Stomach smooth muscle (tissue), 2 donors: ENCODE data around the gene SIX5.
A peak's percentile ranks its signal among the peaks of the same experiment; 100 is the strongest.

Experiments used
- H3K27ac ChIP-seq: one replicate; pipeline ENCODE4 v1.7.0; 2013; ENCODE audit warnings: mild to moderate bottlenecking, low read length, inconsistent platforms
- H3K27me3 ChIP-seq, 2 donors: one replicate each; pipeline ENCODE4 v1.7.0; 2013; ENCODE audit warnings: low read length in 2 of 2; ENCODE audit not compliant: insufficient read depth in 2 of 2, control insufficient read depth in 1 of 2
- H3K36me3 ChIP-seq, 2 donors: one replicate each; pipeline ENCODE4 v1.7.0; 2013; ENCODE audit warnings: low read length in 2 of 2; ENCODE audit not compliant: control insufficient read depth in 2 of 2, insufficient read depth in 2 of 2
- H3K4me1 ChIP-seq: one replicate; pipeline ENCODE4 v1.7.0; 2013; ENCODE audit warnings: low read length; ENCODE audit not compliant: control insufficient read depth, insufficient read depth
- H3K4me3 ChIP-seq, 2 donors: one replicate each; pipeline ENCODE4 v1.7.0; 2013; ENCODE audit warnings: low read length in 2 of 2
- H3K9ac ChIP-seq, 2 donors: one replicate each; pipeline ENCODE4 v1.7.0; 2013; ENCODE audit warnings: low read length in 2 of 2, mild to moderate bottlenecking in 1 of 2
- H3K9me3 ChIP-seq, 2 donors: one replicate each; pipeline ENCODE4 v1.7.0; 2013; ENCODE audit warnings: low read length in 2 of 2; ENCODE audit not compliant: control insufficient read depth in 2 of 2
- donor health status: healthy.
- donor health status: Pancreatic carcinoma.

The SIX5 gene

GRCh38 chr19:45792470-45793177 is 23.6 kb upstream of the SIX5 start, which contains the start of gene DMWD:
TSS of gene DMWD (minus strand) at chr19:45792845. CDS start at chr19:45792756, 89 bp downstream.
- Histone ChIP-seq H3K27me3 (no peaks in the 10 kb centered on the region), H3K9me3 (no peaks in the 10 kb centered on the region), H3K4me1 (peaks cover 18% of the 10 kb centered on the region), H3K4me3 (peak within 1 kb of the TSS; percentile 78 to 87), H3K36me3 (peaks cover 12 to 15% of the 10 kb centered on the region in 2 donors), H3K27ac (peak within 1 kb of the TSS; percentile 64), H3K9ac (peak within 1 kb of the TSS; percentile 76 to 77)

GRCh38 chr19:45791744-45792469 is 22.9 kb upstream of the SIX5 start:
- Histone ChIP-seq H3K27me3 (no peaks in the 10 kb centered on the region), H3K36me3 (peaks cover 13 to 19% of the 10 kb centered on the region in 2 donors), H3K4me3 (peak overlapping the region; percentile 78 to 87), H3K9ac (peak overlapping the region; percentile 76 to 77), H3K9me3 (no peaks in the 10 kb centered on the region), H3K27ac (no peak overlapping the region), H3K4me1 (peaks cover 18% of the 10 kb centered on the region)

- H3K4me1 ChIP-seq, result peaks cover 22% of the 10 kb centered on the region
- no peaks in the 10 kb centered on the region for H3K27me3 ChIP-seq
- peaks cover 20 to 25% of the 10 kb centered on the region in 2 donors for H3K36me3 ChIP-seq
- no peak overlapping the region for H3K27ac ChIP-seq
- H3K4me3 ChIP-seq, result peak overlapping the region in 1 of 2 donors; percentile 87
- no peaks in the 10 kb centered on the region for H3K9me3 ChIP-seq
- no peak overlapping the region for H3K9ac ChIP-seq
Observed at GRCh38 chr19:45790942-45791341, 21.9 kb upstream of the SIX5 start.

DNA sequence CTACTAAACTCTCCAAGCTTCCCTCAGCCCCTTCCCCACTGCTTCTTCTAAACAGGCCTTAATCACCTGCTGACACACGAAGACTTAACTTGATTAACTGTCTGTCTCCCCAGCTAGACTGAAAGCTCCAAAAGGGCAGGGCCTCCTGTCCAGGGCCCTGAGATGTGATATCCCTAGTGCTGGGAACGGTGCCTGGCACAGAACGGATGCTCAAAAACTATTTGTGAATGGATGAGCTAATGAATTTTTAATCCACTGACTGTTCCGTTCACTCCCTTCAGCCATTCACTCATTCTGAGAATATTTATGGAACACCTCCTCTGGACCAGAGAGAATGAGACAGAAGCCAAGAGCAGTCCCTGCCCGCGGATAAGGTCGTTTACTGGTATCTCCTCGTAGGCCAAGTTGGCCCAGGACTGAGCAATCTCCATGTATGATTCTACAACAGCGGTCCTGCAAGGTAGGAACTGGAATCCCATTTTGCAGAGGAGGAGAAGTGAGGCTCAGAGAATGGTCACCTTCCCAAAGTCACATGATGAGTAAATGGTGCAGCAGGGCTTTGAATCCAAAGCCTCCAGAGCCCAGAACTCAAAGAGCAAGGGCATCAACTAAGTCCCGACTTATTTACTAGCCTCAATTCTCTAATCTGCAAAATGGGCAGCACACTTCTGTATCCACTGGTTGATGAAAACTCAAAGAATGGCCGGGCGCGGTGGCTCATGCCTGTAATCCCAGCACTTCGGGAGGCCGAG is 20.2 kb upstream of the SIX5 start:
- H3K36me3 ChIP-seq, result peaks cover 20 to 25% of the 10 kb centered on the region in 2 donors

DNA sequence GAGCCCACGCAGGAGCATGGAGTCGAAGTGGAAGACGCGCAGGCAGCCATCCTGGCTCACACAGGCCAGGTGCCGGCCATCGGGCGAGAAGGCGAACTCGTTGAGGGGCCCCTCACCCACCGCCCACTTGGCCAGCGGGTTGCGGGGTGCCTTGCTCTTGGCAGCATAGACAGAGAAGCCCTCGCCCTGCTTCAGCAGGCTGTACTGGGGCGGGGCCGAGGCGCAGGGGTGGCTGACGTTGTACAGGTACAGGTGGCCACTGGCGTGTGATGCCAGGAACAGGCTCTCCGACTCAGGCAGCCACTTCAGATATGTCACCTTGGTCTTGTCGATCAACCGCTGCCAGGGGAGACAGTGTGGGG is 17.5 kb upstream of the SIX5 start:
- no peak overlapping the region for H3K9ac ChIP-seq
- no peaks in the 10 kb centered on the region for H3K9me3 ChIP-seq
- no peaks in the 10 kb centered on the region for H3K27me3 ChIP-seq
- peak overlapping the region; percentile 86 for H3K27ac ChIP-seq
- H3K4me3 ChIP-seq, result no peak overlapping the region
- H3K4me1 ChIP-seq, result peaks cover 42% of the 10 kb centered on the region
- H3K36me3 ChIP-seq, result peaks cover 20 to 25% of the 10 kb centered on the region in 2 donors

More for the DNA sequence above, 20.2 kb upstream of the SIX5 start:
- Histone ChIP-seq H3K4me3 (no peak overlapping the region), H3K27ac (no peak overlapping the region), H3K27me3 (no peaks in the 10 kb centered on the region), H3K4me1 (peaks cover 38% of the 10 kb centered on the region), H3K9ac (no peak overlapping the region), H3K9me3 (no peaks in the 10 kb centered on the region)

GRCh38 chr19:45785781-45786532 is 16.9 kb upstream of the SIX5 start:
- peaks cover 20 to 25% of the 10 kb centered on the region in 2 donors for H3K36me3 ChIP-seq
- no peaks in the 10 kb centered on the region for H3K9me3 ChIP-seq
- peak overlapping the region; percentile 86 for H3K27ac ChIP-seq
- H3K4me3 ChIP-seq, result no peak overlapping the region
- H3K27me3 ChIP-seq, result no peaks in the 10 kb centered on the region
- H3K9ac ChIP-seq, result no peak overlapping the region
- peaks cover 42% of the 10 kb centered on the region for H3K4me1 ChIP-seq

- peaks cover 15 to 22% of the 10 kb centered on the region in 2 donors for H3K36me3 ChIP-seq
- H3K9ac ChIP-seq, result peak overlapping the region in 1 of 2 donors; percentile 55
Observed at GRCh38 chr19:45785097-45785496, 16.0 kb upstream of the SIX5 start.

DNA sequence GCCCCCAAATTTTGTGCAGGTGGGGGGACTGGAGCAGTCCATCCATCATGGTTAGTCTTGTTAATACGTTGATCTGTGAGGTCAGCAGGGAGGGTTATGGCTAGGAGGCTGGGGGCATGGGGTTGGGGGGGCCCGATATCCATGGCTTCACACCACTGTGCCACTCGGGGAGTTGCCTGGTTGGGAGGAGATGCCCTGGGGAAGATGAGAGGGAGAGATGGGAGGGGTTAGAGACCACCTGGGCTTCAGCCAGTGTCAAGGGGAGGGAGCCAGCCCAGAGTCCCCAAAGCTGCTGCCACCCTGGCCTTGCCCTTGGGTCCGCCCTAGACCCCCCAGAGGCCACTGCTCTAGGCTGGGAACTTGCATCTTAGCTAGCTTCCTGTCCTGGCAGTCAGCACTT is 15.0 kb upstream of the SIX5 start:
- Histone ChIP-seq H3K9me3 (no peaks in the 10 kb centered on the region), H3K4me1 (peaks cover 55% of the 10 kb centered on the region), H3K36me3 (peaks cover 13 to 18% of the 10 kb centered on the region in 2 donors), H3K27me3 (no peaks in the 10 kb centered on the region), H3K4me3 (peak overlapping the region in 1 of 2 donors; percentile 95), H3K27ac (peak overlapping the region; percentile 86), H3K9ac (peak overlapping the region in 1 of 2 donors; percentile 64)

More at GRCh38 chr19:45785097-45785496, 16.0 kb upstream of the SIX5 start:
- peak overlapping the region; percentile 86 for H3K27ac ChIP-seq
- H3K9me3 ChIP-seq, result no peaks in the 10 kb centered on the region
- no peak overlapping the region for H3K4me3 ChIP-seq
- H3K4me1 ChIP-seq, result peaks cover 47% of the 10 kb centered on the region
- H3K27me3 ChIP-seq, result no peaks in the 10 kb centered on the region

GRCh38 chr19:45782820-45783785 is 14.1 kb upstream of the SIX5 start:
- peak overlapping the region; percentile 51 to 64 for H3K9ac ChIP-seq
- no peaks in the 10 kb centered on the region for H3K27me3 ChIP-seq
- H3K4me1 ChIP-seq, result peaks cover 63% of the 10 kb centered on the region

More at GRCh38 chr19:45782820-45783785, 14.1 kb upstream of the SIX5 start:
- Histone ChIP-seq H3K9me3 (no peaks in the 10 kb centered on the region), H3K4me3 (peak overlapping the region; percentile 48 to 95), H3K27ac (peak overlapping the region; percentile 86), H3K36me3 (peaks cover 9 to 20% of the 10 kb centered on the region in 2 donors)
